ENCODE results near the gene PTHLH.
A peak's percentile ranks its signal among the peaks of the same experiment; 100 is the strongest.

The PTHLH gene

DNA sequence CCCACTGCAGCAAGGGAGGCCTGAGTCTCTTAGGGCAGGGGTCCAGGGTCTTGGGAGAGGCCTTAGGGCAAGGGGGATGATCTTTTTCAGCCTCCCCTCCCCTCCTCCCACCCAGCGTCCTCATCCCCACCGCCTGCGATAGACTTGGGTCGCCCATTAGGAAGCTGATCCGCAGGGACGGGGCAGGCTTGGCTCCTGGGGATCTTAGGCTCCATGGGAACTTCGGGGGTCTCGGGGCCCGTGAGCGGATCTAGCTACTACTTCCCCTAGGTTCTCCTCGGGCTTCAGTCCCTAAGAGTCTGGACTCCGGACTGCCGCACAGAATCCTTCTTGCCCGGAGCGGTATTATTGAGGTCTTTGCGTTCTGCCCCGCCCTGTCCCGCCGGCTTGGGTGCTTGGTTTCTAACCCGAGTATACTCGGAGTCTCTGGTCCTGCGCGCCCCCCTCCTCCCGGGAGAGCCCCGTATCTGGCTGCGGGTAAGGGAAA is 2.2 kb upstream of the PTHLH start:
- no peak for DNase-seq (ENCODE audit: low read depth)

- no peak for DNase-seq (ENCODE audit: low read depth)
Observed at GRCh38 chr12:27973487-27973890, 956 bp upstream of the PTHLH start.

- no peak for DNase-seq (ENCODE audit: low read depth)
Observed at GRCh38 chr12:27971606-27972005, 927 bp downstream of the PTHLH start.

DNA sequence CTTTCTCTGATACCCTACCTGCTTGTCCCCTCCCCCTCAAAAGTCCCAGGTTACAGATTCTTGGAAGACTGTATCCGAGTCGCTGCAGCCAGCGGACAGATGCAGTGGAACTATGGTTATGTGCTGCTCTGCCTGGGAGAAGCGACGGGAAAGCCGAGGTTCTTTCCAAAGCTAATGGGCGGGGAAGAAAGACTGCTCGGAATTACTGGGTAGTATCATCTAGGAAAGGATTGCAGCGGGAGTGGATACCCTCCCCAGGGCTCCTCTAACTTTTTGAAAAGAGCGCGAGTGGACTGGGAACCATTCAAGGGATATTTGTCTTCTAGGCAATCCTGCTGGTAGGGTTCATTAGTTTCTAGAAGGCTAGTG is 1.4 kb downstream of the PTHLH start:
- no peak for DNase-seq (ENCODE audit: low read depth)

- DNase-seq (ENCODE audit: low read depth), result no peak
Observed at GRCh38 chr12:27970401-27971120, 2.0 kb downstream of the PTHLH start.

GRCh38 chr12:27969624-27970400 is 2.7 kb downstream of the PTHLH start:
- DNase-seq (ENCODE audit: low read depth), result peak; percentile 45

DNA sequence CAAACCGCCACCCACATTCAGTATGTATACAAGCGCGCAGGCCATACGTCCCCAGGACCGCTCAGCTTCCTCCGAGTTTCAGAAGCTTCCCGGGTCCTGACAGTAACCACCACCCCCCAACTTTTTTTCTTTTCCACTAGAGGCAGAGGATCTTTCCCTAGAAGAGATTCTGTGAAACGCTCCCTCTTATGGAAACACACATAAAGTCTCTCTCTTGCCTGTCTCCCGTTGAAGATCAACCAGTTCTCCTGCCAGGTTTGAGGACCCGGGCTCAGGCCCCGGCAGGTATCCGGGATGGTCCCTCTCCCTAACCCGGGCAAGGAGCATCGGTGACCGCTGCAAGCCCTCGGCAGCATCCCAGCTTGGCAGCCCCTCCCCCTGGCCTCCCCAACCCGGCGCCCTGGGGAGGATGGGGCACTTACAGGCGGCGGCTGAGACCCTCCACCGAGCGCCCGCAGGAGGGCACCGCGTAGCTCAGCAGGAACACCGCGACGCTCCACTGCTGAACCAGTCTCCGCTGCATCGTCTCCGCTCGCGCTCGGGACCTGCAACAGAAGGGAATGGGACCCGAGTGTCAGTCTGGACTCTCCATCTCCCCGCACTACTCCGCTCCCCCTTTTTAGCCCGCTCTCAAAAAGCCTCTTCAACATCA is 3.4 kb downstream of the PTHLH start:
- DNase-seq (ENCODE audit: low read depth), result no peak

- DNase-seq (ENCODE audit: low read depth), result no peak
Observed at GRCh38 chr12:27967551-27968054, 4.9 kb downstream of the PTHLH start.

DNA sequence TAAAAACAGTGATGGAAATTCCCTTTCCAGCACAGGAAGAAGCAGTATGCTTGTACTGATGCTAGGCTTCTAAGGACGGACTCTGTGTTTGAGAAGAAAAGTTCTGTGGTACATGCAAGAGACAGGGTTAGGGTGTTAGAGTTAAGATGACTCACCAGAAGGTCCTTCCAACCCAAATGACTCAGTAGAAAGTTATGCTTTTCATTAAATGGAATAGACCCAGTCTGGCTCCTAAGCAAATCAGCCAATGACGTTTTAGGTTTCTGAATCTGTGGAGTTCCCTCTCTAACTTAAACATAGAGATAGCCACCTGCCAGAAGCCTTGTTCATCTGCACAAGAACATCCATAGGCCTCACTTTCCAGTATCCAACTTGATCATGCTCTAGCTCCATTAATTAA is 5.7 kb downstream of the PTHLH start:
- DNase-seq (ENCODE audit: low read depth), result no peak

GRCh38 chr12:27965966-27966365 is 6.6 kb downstream of the PTHLH start:
- DNase-seq (ENCODE audit: low read depth), result no peak

DNA sequence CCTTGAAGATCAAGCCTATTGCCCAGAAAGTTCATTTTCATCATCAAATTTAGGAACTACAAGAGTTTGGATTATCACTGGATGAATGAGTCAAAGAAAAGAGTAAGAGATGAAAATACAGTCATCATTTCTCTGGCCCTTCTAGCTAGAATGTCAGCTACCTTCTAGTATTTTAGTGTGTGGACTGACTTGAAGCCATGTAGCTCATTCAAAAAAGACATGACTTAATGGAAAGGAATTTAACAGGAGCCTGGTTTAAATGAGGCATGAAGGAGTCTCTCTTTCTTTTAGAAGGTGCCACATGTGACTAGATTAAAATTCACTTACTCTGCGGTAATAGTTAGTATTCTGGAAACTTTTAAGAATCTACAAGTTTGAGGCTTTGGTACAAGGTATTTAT is 7.1 kb downstream of the PTHLH start:
- DNase-seq (ENCODE audit: low read depth), result no peak

DNA sequence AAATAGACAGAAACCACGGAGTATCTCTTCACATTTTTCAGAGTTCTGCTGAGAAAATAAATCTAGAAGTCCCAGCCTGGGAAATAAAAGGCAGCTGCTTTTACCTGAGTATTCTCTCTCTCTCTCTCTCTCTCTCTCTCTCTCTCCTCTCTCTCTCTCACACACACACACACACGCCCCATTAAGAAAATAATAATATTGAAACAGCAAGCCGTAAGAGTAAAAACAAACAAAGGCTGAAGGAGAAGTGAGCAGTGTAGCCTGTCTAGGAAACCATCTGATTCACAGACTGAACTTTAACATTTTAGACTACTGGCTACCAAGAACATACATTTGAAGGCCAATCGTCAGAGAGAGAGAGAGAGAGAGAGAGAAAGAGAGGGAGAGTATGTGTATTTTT is 8.4 kb downstream of the PTHLH start:
- no peak for DNase-seq (ENCODE audit: low read depth)

DNA sequence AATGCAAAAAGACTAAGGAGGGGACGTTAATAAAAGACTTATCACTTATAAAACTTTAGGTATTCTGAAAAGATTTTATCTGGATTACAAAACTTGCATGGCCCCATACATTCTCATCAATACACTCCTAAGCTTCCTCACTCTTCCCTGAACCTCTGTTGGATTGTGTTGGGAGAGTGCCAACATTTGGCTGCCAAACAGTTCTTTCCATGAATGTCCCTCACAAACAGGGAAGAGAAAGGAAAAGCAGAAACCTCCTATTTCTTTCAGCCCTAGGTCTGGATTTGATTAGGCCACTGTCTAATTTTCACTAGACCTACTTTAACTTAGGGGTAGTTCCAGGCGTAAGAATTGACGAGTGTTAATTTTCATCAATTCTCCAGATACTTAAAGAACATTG is 11.7 kb downstream of the PTHLH start:
- no peak for DNase-seq (ENCODE audit: low read depth)

DNA sequence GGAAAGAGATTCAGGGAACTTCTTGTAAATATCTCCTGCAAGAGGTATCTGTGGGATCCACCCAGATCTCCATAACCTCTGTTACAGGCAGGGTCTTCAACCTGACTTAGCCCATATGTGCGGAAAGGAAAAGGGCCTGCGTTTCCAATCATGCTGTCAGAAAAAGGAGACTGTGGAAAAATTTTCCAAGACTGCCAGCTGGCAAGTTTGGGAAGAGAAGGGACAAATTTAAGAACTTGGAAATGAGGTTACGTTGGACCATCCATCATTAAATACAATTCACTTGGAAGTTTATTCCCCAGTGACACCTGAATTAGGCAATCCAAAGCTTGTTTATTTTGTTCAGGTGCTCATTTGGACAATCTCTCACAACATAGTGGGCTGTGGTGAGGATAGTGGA is 13.9 kb downstream of the PTHLH start:
- no peak for DNase-seq (ENCODE audit: low read depth)

DNA sequence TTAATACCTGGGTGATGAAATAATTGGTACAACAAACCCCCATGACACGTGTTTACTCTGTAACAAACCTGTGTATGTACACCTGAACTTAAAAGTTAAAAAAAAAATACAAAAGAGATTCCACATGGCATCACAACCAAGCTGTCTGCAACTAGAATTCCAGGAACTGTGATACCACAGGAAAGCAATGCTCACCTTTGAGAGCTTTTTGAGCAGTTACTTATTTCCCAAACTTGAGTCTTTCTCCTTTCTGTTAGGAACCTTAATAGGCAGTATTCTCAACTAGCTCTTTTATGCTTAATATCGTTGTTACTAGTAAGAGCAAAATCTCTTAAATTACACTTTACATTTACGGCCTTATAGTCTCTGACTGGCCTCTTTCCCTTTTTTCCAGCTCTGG is 15.2 kb downstream of the PTHLH start:
- no peak for DNase-seq (ENCODE audit: low read depth)

DNA sequence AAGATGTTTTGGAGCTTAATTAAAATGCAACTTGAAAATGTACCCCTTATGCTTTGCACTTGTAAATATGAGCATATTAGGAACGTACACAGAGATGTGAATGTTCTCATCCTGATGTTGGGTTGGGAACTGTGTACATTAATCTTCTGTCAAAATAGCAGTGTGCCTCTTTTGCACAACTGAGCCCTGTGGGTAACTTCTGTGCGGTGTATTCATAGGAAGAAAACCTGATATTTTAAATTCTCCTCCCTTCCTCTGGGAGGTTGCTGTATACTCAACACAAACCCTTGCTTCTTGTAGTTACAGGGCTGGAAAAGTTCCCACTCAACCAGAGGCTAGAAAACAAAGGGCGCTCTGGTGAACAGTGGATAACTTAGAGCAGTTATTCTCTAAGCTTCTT is 18.7 kb downstream of the PTHLH start:
- DNase-seq (ENCODE audit: low read depth), result no peak

DNA sequence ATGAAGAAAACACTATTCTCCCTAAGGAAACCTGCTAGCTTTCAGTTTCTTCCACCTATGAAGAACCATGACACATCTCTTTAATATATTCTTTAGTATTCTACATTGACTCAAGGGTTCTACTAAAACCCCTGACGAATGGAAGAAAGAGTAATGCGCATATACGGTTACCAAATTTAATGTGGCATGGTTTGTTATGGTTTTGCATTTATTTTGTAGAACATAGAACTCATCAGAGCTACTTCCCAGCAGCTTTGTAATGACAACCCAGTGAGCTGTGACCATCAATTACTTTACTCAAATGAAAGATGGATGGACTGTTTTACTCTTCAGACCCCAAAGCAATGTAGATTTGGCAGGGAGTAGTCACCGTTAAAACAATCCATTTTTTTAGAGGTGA is 19.2 kb downstream of the PTHLH start:
- DNase-seq (ENCODE audit: low read depth), result no peak

DNA sequence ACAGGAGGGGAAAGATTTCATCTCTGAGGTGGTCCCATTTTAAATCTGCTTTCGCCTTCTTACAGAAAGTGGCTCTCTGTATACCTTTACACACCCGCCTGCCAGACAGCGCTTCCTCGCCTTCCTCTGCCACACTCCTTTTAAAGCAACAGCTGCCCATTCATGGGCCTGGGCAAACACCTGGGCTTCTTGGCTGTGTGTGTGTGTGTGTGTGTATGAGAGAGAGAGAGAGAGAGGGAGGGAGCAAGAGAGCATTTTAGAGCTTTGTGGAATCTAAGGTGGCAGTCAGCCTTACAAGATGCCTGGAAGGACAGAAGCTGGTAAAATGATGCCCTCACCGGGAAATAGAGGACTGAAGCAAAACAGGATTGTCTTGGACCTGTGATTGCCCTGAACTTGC is 20.0 kb downstream of the PTHLH start:
- no peak for DNase-seq (ENCODE audit: low read depth)

DNA sequence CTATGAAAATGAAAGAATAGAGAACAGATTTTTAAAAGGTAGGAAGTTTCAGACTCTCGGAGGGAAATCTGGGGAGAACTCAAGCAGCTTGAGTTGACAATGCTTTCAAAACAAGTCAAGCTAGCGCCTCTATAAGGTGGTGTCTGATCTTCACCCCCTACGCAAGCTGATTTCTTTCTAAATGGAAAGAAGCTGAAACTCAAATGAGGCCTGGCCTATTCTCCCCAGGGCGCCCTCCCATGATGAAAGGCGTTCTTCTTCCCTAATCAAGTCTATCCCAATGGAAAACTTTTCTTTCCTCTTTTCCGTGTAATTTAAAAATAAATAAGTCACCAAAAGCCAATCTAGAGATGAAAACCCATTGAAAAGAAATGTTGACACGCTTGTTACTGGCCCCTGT is 20.6 kb downstream of the PTHLH start:
- no peak for DNase-seq (ENCODE audit: low read depth)

DNA sequence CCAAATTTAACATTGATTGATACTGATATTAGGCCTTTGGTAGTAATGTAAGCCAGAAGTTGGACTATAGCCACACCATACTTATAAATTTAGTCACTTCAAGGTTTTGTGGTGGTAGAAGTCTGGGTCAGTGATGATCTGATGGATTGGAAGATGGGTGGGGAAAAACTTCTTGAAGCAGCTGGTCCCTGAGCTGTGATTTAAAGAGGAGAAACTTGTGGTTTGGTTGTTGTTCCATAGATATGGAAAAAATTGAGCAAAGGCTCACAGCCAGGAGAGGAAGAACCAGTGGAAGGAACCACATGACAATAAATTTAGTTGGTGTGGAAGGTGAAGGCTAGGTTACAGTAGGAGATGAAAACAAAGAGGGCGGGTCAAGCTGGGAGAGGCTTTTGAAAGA is 26.1 kb downstream of the PTHLH start:
- DNase-seq (ENCODE audit: low read depth), result no peak

DNA sequence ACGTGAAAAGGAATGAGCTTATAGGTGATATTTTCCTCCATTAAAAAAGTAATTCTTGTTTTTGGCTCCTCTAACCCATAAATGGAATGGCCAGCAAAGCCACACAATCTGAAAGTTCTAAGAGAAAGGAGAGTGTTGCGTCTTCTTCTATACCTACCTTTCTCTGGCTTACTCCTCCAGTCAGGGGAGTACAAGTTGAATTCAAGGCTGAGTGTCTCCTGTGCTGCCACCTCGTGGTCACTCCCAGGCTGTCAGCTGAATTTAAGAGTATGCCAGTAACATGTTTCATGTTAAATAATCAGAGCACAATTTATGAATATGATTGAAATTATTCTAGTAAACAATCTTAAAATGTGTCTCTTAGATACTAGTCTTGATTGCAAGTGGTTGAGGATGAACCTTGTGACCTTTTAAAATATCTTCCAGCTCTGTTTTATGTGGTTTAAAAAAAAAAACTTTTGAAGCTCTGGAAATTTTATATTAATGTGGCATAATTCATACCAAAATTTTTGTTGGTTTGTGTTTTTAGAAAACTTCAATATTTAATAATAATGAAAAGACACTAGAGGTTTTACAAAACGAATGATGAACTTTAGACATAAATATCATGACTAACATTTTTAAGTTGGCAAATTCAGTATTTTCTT is 31.7 kb downstream of the PTHLH start:
- peak; percentile 61 for DNase-seq (ENCODE audit: low read depth)

GRCh38 chr12:27940245-27940644 is 32.3 kb downstream of the PTHLH start:
- DNase-seq (ENCODE audit: low read depth), result no peak
